Colonic mucosa (tissue), 4 donors: Measurements from ENCODE around the gene WDR91. TPM values are rescaled to one million over a fixed set of nuclear protein-coding genes. Genes with fewer than 3 reads are reported as not detected.

Experiments
- DNase-seq: peaks from one replicate; pipeline ENCODE4 v3.0.0-alpha.2; 2020
- H3K27ac ChIP-seq: fragments of 200-600 bp; one replicate; pipeline ENCODE4 v1.8.0; 2021
- H3K27me3 ChIP-seq: fragments of 200-600 bp; one replicate; pipeline ENCODE4 v1.8.0; 2021
- H3K36me3 ChIP-seq: fragments of 200-600 bp; one replicate; pipeline ENCODE4 v1.8.0; 2021
- H3K4me1 ChIP-seq: fragments of 200-600 bp; one replicate; pipeline ENCODE4 v1.8.0; 2021; ENCODE audit warnings: mild to moderate bottlenecking
- H3K4me3 ChIP-seq: fragments of 200-600 bp; one replicate; pipeline ENCODE4 v1.8.0; 2021
- H3K9ac ChIP-seq, 2 donors: one replicate each; pipeline ENCODE4 v1.7.0; 2013; ENCODE audit warnings: control low read depth in 2 of 2, low read depth in 2 of 2, low read length in 2 of 2
- H3K9me3 ChIP-seq: fragments of 200-600 bp; one replicate; pipeline ENCODE4 v1.8.0; 2021
- intact Hi-C: fragments of 100-400 bp; cut with DNase I; formaldehyde crosslinking; loops from one replicate; pipeline ENCODE4 v1.14.1; 2022
- total RNA-seq, 2 donors: library from RNA; stranded (reverse); fragmentation: NEBNext Ultra II Directional in 1 of 2; extraction: Animal tissue kit (Norgen Biotek cat#: 25700) in 1 of 2; gene quantifications; one replicate each; pipeline ENCODE4 v1.2.1, GENCODE V29; 2021
- TF ChIP-seq, protein P1 (sequence below): fragments of 200-600 bp; IDR thresholded peaks from one replicate; pipeline ENCODE4 v1.8.0; 2022; ENCODE audit warnings: antibody characterized with exemption, mild to moderate bottlenecking
- donor health status: healthy.
- donor health status: DM: no; HTN: no; CAD: no.
- donor health status: DM: no; HTN: no; CAD: no.

Gene WDR91
- total RNA-seq, 2 donors from 2014 or later = 4.8 to 6.5 TPM

DNA sequence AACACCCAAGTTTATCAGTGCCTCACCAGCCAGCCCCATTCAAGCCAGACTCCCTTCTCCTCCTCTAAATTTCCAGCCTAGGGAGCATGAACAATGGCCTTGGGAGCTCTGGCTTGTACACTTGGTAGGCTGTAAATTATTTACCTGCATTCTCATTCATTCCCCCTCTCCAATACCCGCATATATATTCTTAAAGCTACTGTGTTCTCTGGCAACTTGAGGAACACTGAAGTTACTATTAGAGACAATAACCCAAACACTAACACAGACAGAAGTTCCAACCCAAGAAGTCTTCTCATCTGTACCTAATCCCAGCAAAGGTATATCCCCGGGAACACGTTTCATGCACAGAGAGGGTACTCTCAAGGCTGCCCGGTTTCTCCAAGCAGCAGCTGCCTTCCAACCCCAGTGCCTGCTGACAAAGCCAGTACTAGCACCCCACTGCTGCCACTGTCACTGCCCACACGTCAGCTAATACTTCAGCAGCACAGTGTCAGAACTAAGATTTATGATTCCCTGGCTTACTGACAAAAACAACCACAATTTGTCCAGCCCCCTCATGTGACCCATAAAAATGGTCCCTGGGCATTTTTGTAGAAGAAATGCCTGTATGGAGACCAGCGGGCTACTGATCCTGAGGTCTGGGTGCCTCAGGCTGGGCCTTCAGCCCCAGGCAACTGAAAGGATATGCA lies 3.1 kb downstream of the WDR91 start:
- Histone ChIP-seq H3K9me3 (no peaks in the 10 kb centered on the region), H3K36me3 (no peaks in the 10 kb centered on the region), H3K9ac (no peak overlapping the region), H3K4me1 (no peaks in the 10 kb centered on the region), H3K4me3 (no peak overlapping the region), H3K27me3 (no peaks in the 10 kb centered on the region), H3K27ac (no peak overlapping the region)
- TF ChIP-seq, protein P1, sequence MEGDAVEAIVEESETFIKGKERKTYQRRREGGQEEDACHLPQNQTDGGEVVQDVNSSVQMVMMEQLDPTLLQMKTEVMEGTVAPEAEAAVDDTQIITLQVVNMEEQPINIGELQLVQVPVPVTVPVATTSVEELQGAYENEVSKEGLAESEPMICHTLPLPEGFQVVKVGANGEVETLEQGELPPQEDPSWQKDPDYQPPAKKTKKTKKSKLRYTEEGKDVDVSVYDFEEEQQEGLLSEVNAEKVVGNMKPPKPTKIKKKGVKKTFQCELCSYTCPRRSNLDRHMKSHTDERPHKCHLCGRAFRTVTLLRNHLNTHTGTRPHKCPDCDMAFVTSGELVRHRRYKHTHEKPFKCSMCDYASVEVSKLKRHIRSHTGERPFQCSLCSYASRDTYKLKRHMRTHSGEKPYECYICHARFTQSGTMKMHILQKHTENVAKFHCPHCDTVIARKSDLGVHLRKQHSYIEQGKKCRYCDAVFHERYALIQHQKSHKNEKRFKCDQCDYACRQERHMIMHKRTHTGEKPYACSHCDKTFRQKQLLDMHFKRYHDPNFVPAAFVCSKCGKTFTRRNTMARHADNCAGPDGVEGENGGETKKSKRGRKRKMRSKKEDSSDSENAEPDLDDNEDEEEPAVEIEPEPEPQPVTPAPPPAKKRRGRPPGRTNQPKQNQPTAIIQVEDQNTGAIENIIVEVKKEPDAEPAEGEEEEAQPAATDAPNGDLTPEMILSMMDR = no peak
- intact Hi-C loops = no loop called here
- no peak for DNase-seq

DNA sequence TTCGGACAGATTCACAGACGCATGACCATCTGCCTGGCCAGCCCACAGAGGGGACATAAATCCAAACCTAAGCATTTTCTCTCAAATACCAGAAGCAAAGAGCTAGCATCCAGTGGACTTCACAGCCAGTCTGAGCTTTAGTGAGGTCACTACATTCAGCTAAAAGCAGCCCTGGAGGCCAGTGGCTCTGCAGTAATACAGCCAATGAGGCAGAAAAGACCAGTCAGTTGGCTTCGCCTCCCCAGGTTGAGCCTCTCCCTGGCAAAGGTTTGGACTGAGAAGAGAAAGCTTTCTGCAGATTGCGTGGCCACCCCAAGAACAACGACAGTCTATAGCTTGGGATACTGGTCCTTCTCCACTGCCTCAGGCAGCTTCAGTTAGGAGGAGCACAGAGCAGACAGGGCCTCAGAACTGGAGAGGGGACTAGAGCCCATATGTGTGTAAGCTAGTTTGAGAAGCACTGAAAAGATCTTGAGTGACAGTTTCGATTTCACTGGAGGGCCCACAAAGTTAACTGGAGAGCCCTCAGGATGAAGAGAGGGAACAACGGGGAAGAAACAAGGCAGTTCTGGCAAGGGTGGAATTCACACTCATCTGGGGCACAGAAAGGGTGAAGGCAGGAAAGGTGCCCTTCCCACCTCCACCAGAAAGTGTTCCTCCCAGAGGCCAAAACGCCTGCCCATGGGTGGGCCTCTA lies 3.8 kb downstream of the WDR91 start:
- TF ChIP-seq, protein P1 = no peak
- Histone ChIP-seq H3K9me3 (no peaks in the 10 kb centered on the region), H3K9ac (no peak overlapping the region), H3K27me3 (no peaks in the 10 kb centered on the region), H3K27ac (no peak overlapping the region), H3K4me3 (no peak overlapping the region), H3K4me1 (no peaks in the 10 kb centered on the region), H3K36me3 (no peaks in the 10 kb centered on the region)
- intact Hi-C loops = no loop called here
- DNase-seq = no peak

DNA sequence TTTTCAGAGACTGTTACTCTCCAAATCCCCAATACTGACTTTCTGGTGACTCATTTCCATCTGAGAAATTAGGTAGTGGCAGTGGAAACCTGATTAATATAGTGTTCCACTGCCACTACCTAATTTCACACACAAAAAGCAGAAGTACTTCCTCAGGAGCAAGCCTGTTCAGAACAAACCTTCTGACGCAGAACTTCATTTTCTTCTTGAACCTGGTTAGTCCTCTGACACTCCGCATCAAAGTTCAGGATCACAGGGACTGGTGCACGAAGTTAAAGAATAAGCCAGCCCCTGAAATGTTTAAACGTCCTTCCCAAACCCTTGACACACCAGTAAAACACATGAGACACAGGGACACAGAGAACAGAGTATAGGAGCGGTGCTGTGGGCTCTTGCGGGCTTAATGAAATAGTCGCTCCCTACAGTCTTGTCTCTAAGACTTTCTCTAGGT lies 4.4 kb downstream of the WDR91 start:
- TF ChIP-seq, protein P1 = no peak
- H3K4me1 ChIP-seq = no peaks in the 10 kb centered on the region
- H3K9me3 ChIP-seq = no peaks in the 10 kb centered on the region
- H3K4me3 ChIP-seq = no peak overlapping the region
- H3K9ac ChIP-seq = no peak overlapping the region
- no peak for DNase-seq
- no peaks in the 10 kb centered on the region for H3K27me3 ChIP-seq
- no peak overlapping the region for H3K27ac ChIP-seq
- intact Hi-C loops = no loop called here
- H3K36me3 ChIP-seq = no peaks in the 10 kb centered on the region

DNA sequence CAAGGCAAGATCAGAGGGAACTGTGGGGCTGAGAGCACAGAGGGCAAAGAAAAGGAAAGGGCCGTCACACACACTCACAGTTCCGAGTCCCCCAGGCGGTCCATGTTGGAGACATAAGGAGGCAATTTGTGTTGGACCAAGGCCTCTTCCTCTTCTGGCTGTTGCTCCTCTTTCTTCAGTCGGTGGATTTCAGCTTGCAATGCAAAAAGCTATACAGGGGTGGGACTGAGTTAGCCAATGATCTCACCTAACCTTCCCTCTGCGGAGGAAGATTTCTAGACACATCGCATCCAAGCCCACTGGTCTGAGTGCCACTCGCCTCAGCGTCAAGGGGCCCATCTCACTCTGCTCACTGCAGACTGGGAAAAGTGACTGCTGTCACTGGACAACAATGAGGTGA lies 5.5 kb downstream of the WDR91 start:
- Histone ChIP-seq H3K4me1 (no peaks in the 10 kb centered on the region), H3K27ac (no peak overlapping the region), H3K36me3 (no peaks in the 10 kb centered on the region), H3K9me3 (no peaks in the 10 kb centered on the region), H3K27me3 (no peaks in the 10 kb centered on the region), H3K9ac (no peak overlapping the region), H3K4me3 (no peak overlapping the region)
- DNase-seq = no peak
- TF ChIP-seq, protein P1 = no peak
- intact Hi-C loops = no loop called here

DNA sequence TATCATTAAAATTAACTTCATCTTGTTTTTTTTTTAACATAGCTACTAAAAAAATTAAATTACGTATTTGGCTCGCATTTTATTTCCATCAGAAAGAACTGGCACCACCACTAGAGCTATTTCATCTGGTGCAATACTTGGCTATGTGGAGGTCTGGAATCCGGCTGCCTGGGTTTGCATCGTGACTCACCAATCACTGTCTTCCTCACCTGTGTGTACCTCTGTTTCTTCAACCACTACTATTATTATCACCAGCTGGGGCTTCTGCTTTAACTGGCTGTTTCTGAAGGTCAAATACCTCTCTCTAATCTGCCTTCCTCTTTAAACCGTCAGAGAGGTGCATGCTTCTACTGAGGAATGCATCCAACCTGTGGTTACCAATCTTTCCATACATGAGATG lies 6.5 kb downstream of the WDR91 start:
- H3K4me3 ChIP-seq = no peak overlapping the region
- TF ChIP-seq, protein P1 = no peak
- intact Hi-C loops = no loop called here
- H3K27ac ChIP-seq = no peak overlapping the region
- H3K27me3 ChIP-seq = no peaks in the 10 kb centered on the region
- no peak for DNase-seq
- no peaks in the 10 kb centered on the region for H3K4me1 ChIP-seq
- no peaks in the 10 kb centered on the region for H3K9me3 ChIP-seq
- H3K9ac ChIP-seq = no peak overlapping the region
- H3K36me3 ChIP-seq = no peaks in the 10 kb centered on the region
